GM23248 (cell line): ENCODE results near the gene STIM1.

Source experiments
- EZH2 ChIP-seq: fragments of 200-600 bp; sonication (generic); IDR thresholded peaks from 2 replicates; pipeline ENCODE4 v1.6.1; 2018; ENCODE audit warnings: antibody characterized with exemption, mild to moderate bottlenecking; ENCODE audit not compliant: insufficient read depth, poor library complexity, severe bottlenecking
- EZH2phosphoT487 ChIP-seq: fragments of 200-600 bp; sonication (generic); IDR thresholded peaks from 2 replicates; pipeline ENCODE4 v1.6.1; 2018; ENCODE audit warnings: antibody characterized with exemption, moderate library complexity, mild to moderate bottlenecking, low read depth; ENCODE audit not compliant: insufficient read depth

- TF ChIP-seq EZH2 (no peak), EZH2phosphoT487 (no peak)
These were observed 30.6 kb upstream of the STIM1 start for GRCh38 chr11:3824714-3825472.
